HG03095 (cell line): ENCODE measurements around the gene ATP13A1.
"Not testable (repeated sequence)": the region's sequence is repeated elsewhere in the genome, so short reads cannot be mapped to it uniquely, and the experiment has no call there.

Source experiments
- ATAC-seq: cut with Tn5 transposase; IDR thresholded peaks from one replicate; pipeline ENCODE4 v1.9.1; 2021; ENCODE audit warnings: moderate library complexity; ENCODE audit not compliant: unreplicated experiment

The ATP13A1 gene

DNA sequence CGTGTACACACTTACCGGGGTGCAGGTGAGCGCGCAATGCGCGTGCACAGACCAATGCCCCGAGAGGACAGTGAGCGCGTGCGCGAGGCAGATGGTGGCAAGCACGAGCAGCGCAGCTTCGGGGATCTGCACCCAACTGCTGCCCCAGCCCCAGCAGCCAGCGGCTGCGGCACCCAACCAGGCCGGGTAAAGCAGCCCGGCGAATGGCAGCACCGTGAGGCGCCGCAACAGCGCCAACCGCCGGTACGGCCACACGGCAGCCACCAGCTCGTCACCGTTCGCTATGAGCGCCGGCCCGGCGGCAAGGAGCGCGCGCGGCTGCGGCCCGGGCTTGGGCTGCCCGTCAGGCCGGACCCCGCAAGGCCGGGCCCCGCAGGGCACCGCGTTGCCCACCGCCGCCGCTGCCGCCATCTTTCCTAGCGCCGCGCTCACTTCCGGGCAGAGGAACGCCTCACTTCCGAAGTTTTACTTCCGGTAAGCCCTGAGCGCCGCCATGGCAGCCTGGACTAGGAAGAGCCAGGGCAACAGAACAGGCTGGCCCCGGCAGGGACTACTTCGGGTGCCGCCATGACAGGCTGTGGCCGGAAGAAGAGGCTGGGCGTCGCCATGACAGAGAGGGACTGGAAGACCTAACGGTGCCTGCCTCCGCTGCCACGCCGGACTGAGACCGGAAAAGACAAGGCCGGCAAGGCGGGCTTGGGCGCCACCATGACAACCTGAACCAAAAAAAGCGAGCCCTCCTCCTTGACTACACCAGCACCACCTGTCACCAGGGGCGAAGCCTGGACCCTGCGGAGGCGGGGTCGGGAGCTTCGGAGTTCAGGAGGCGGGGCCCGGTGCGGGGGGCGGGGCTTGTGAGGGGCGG lies at the start of gene ATP13A1:
ATP13A1 (minus strand) TSS at position 421 of the 865 bp plus-strand sequence; CDS start at position 411, 10 bp downstream.
- peak; percentile 65 for ATAC-seq

DNA sequence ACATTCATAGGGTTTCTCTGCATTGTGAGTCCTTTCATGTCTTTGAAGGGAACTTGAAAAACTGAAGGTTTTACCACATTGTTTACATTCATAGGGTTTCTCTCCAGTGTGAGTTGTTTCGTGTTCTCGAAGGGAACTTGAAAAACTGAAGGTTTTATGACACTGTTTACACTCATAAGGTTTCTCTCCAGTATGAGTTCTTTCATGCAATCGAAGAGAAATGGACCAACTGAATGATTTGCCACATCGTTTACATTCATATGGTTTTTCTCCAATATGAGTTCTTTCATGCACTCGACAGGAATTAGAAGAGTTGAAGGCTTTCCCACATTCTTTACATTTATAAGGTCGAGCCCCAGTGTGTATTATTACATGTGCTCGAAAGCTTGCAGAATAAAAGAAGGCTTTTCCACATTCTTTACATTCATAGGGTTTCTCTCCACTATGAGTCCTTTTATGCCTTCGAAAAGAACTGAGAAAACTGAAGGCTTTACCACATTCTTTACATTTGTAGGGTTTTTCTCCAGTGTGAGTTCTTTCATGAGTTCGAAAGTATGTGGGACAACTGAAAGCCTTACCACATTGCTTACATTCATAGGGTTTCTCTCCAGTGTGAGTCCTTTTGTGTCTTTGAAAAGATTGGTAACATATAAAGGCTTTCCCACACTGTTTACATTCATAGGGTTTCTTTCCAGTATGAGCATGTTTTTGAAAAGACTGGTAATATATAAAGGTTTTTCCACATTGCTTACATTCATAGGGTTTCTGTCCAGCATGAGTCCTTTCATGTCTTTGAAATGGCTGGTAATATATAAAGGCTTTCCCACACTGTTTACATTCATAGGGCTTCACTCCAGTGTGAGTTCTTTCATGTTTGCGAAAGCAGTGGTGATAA lies 48.7 kb upstream of the ATP13A1 start:
- ATAC-seq = no peak

DNA sequence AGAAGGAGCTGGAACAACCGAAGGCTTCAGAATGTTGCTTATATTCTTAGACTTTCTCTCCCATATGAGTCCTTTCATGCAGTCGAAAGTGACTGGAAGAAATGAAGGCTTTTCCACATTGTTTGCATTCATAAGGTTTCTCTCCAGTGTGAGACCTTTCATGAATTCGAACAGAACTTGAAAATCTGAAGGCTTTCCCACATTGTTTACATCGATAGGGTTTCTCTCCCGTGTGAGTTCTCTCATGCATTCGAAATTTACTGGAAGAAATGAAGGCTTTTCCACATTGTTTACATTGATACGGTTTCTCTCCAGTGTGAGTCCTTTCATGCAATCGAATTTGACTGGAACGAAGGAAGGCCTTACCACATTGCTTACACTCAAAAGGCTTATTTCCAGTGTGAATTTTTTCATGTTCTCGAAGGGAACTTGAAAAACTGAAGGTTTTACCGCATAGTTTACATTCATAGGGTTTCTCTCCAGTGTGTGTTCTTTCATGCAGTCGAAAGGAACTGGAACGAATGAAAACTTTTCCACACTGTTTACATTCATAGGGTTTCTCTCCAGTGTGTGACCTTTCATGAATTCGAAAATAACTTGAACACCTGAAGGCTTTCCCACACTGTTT lies 47.9 kb upstream of the ATP13A1 start:
- no peak for ATAC-seq

DNA sequence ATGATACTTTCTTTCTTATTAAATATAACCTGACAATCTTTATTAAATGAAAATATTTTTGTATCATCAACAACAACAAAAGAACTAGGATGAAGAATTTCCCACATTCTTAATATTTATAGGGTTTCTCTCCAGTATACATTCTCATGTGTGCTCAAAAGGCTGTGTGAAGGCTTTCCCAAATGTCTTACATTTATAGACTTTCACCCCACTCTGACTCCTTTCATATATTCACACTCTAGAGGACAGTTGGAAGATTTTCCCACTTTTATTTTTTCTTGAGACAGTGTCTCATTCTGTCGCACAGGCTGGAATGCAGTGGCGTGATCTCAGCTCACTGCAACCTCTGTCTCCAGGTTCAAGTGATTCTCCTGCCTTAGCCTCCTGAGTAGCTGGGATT lies 47.0 kb upstream of the ATP13A1 start:
- no peak for ATAC-seq

DNA sequence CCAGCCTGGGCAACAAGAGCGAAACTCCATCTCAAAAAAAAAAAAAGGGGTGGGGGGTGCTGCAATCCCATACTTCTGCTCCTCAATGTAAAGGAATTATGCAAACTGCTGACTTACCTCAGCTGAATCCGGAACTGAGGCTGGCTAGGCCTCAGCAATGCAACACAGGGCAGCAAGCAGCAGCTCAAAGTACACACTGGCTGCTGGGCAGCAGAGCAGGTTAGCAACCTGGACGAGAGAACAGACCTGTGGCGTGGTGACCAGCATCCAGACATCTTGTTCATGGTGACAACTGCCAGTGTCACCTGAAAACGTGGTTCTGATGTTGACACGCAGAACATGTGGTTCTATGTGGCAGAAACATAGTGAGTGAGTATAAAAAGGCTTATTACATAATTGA lies 41.4 kb upstream of the ATP13A1 start:
- no peak for ATAC-seq

DNA sequence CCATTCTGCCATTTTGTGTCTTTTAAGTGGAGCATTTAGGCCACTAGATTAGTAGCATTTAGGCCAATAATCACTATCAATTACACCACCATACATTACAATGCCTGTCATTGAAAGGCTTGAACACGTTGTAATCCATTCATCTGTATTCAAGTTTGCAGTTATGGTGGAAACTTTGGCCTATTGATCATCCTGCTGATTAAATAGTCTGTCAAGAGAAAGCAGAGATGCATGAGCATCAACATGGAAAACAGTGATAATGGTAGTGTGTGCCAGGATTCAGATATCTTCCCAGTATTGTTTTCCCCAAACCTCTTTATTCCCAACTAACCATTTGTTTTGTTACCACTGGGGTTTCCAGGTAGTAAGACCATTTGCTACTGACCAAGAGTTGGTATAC lies 37.0 kb upstream of the ATP13A1 start:
- not testable (repeated sequence) for ATAC-seq

DNA sequence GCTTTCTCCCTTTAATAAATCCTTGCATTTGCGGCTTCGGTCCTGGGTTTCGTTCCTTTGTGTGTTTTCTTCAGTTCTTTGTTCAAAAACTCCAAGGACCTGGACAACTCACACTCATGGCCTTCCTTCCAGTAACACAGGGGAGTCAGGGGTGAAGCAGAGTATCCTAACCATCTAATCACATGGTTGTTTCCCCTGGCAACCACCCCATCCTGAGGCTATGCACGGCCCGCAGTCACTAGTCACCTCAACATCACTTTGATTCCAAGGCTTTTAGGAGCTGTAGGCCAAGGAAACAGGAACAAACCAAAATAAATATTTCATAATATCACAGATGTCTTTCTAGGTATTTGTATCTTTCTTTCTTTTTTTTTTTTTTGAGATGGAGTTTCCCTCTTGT lies 34.1 kb upstream of the ATP13A1 start:
- no peak for ATAC-seq

DNA sequence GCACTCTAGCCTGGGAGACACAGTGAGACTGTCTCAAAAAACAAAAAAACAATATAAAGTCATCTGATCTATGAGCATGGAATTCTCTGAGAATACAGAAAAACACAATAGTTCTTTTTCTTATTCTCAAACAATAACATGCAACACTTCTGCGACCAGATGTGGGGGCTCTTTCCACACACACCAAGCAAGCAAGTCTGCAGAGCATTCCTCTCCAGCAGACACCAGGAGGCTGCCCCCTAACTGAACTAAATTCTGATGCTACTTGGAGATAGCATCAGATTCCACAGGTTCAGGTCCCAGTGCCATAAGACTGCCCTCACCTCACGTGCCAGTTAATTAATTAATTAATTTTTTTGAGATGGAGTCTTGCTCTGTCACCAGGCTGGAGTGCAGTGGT lies 32.9 kb upstream of the ATP13A1 start:
- ATAC-seq = no peak

DNA sequence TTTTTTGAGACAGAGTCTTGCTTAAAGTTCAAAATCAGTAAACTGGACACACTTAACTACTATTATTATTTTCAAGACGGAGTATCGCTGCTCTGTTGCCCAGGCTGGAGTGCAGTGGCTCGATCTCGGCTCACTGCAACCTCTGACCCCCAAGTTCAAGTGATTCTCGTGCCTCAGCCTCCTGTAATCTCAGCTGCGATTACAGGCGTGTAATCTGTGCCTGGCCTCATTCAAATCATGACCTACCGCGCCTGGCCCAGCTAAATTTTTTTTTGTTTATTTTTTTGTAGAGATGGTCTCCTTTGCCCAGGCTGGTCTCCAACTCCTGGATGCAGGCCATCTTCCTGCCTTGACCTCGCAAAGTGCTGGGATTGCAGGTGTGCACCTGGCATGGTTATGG lies 28.2 kb upstream of the ATP13A1 start:
- ATAC-seq = no peak

DNA sequence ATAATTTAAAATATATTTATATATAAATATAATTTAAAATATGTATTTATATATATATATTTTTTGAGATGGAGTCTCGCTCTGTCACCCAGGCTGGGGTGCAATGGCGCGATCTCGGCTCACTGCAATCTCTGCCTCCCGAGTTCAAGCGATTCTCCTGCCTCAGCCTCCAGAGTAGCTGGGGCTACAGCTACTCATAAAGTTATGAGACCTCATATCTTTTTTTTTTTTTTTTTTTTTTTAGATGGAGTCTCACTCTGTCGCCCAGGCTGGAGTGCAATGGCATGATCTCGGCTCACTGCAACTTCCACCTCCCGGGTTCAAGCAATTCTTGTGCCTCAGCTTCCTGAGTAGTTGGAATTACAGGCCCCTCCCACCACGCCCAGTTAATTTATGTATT lies 25.5 kb upstream of the ATP13A1 start:
- ATAC-seq = not testable (repeated sequence)

DNA sequence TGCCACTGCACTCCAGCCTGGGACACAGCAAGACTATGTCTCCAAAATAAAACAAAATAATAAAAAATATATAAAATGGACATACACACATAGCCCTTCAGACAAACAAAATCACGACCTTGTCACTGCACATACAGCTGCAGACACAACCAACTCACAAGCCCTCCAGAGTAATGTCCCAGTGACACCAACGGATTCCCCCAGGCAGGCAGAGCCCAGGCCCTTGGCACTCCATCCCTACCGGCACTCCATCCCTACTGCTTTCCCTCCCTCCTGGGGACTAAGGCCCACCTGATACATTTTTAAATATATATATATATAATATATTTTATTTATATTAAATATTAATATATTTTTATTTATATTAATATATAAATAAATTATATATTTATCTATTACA lies 23.6 kb upstream of the ATP13A1 start:
- ATAC-seq = no peak

DNA sequence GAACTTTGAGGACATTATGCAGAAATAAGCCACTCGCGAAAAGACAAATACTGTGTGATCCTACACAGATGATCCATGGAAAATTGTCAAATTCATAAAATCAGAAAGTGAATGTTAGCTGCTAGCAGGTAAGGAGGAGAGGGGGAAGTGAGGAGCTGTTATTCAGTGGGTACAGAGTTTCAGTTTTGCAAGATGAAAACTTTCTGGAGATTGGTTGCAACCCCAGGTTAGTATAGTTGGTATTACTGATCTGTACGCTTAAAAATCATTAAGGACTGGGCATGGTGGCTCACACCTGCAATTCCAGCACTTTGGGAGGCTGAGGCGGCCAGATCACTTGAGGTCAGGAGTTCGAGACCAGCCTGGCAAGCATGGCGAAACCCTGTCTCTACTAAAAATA lies 23.1 kb upstream of the ATP13A1 start:
- ATAC-seq = no peak

DNA sequence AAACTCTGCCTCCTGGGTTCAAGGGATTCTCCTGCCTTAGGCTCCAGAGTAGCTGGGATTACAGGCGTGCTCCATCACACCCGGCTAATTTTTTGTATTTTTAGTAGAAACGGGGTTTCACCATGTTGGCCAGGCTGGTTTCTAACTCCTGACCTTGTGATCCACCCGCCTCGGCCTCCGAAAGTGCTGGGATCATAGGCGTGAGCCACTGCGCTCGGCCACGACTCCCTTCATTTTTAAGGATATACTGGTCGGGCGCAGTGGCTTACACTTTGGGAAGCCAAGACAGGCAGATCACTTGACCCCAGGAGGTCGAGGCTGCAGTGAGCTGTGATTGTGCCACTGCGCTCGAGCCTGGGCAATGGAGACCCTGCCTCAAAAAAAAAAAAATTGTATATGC lies 22.6 kb upstream of the ATP13A1 start:
- not testable (repeated sequence) for ATAC-seq

DNA sequence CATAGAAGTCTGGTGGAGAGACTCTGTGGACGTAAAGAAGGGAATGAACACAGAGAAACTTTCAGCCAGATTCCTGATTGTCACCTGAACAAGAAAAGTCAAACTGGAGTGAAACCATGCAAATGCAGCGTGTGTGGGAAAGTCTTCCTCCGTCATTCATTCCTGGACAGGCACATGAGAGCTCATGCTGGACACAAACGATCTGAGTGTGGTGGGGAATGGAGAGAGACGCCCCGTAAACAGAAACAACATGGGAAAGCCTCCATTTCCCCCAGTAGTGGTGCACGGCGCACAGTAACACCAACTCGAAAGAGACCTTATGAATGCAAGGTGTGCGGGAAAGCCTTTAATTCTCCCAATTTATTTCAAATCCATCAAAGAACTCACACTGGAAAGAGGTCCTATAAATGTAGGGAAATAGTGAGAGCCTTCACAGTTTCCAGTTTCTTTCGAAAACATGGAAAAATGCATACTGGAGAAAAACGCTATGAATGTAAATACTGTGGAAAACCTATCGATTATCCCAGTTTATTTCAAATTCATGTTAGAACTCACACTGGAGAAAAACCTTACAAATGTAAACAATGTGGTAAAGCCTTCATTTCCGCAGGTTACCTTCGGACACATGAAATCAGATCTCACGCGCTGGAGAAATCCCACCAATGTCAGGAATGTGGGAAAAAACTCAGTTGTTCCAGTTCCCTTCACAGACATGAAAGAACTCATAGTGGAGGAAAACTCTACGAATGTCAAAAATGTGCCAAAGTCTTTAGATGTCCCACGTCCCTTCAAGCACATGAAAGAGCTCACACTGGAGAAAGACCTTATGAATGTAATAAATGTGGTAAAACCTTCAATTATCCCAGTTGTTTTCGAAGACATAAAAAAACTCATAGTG lies 15.9 kb upstream of the ATP13A1 start:
- no peak for ATAC-seq

DNA sequence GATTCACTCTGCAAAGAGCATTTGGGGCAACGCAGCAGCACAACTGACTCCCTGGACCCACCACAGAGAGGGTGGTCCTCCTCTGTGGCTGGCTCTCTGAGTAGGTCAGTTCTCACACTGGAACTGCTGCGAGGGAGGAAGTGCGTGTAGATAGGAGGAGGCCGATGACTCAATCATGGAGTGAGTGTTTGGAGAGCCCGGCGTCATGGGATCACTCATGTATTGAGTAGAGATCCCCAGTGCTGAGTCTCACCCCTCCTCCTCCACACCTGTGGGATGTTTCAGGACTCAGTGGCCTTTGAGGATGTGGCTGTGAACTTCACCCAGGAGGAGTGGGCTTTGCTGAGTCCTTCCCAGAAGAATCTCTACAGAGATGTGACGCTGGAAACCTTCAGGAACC lies 14.1 kb upstream of the ATP13A1 start:
- ATAC-seq = no peak

DNA sequence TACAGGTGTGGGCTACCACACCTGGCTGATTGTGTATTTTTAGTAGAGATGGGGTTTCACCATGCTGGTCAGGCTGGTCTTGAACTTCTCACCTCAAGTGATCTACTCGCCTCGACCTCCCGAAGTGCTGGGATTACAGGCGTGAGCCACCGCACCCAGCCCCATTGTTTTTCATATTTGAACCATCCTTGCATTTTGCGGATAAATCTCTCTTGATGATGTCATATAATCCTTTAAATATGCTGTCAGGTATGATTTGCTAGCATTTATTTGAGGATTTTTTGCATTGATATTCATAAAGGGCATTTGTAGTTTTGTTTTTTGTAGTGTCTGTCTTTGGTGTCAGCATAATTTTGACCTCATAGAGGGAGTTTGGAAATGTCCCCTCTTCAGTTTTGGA lies 10.8 kb upstream of the ATP13A1 start:
- no peak for ATAC-seq

DNA sequence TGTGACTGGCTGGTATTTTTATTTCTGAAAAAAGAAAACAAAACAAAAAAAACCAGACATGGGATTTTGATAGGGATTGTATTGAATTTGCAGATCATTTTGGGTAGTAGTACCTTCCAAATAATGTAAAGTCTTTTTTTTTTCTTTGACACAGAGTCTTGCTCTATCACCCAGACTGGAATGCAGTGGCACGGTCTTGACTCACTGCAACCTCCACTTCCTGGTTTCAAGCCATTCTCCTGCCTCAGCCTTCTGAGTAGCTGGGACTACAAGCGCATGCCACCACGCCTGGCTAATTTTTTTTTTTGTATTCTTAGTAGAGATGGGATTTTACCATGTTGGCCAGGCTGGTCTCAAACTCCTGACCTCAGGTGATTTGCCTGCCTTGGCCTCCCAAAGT lies 9.3 kb upstream of the ATP13A1 start:
- ATAC-seq = no peak

DNA sequence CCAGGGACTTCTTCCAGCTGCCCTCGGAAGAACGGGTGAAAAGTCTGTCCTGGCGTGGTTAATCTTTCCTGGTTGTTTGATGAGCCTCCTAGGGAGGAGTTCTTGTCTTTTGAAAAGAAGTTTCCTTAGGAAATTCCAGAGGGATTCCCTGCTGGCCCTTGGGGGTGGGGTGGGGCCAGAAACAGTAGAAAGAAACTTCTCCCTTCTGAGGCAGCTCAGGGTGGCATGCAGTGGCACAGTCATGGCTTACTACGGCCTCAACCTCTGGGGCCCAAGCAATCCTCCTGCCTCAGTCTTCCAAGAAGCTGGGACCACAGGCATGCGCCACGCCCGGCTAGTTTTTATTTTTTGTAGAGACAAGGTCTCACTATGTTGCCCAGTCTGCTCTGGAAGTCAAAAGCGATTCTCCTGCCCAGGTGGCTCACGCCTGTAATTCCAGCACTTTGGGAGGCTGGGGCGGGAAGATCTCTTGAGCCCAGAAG lies 6.6 kb upstream of the ATP13A1 start:
- ATAC-seq = no peak

DNA sequence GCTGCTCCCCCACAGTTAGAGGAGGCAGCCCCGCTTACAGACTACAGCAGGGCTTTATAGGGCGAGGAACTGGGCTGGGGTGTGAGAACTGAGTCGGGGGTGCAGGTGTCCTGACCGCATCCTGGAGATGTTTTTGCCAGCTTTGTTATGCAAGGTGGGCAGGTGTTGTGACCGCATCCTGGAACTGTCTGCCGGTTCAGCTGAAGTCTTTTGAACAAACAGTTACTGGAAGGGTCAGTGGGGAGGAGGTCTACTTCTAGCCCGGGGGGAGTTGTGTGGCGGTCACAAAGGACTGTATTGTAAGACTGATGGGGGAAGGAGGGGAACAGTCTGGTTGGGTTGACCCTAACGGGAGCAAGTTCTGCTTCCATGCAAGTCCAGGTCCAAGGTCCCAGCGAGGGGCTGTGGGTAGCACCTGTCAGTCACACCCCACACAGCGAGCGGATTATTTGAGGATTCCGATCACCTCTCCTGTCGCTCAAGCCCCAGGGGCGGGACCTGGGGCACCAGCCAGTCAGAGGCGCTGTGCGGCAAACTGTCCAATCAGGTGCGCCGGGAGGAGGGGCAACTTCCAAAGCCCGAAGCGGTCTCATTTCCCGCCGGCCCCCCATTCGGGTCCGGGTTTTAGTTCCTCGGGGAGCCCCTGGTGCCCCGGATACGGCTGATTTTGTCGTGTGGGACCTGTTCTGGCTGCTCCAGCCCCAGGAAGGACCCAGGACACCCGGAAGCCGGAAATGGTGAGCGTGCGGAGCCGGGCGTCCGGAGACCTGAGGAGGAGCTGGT lies 4.9 kb upstream of the ATP13A1 start, which contains the start of gene ZNF101:
ZNF101 (plus strand) TSS at position 610 of the 783 bp plus-strand sequence; CDS start at position 735, 125 bp downstream.
- ATAC-seq = peak; percentile 64
